Neural cell (in vitro differentiated cells): ENCODE results near the gene SH3BP5.

Source experiments
- CTCF ChIP-seq: fragments of 450-650 bp; IDR thresholded peaks from 2 replicates; pipeline ENCODE4 v1.5.1; 2014; ENCODE audit warnings: antibody characterized with exemption, mild to moderate bottlenecking, moderate library complexity; ENCODE audit not compliant: poor library complexity, severe bottlenecking
- MXI1 ChIP-seq: fragments of 450-650 bp; conservative IDR thresholded peaks from 2 replicates; pipeline ENCODE4 v1.6.1; 2014; ENCODE audit warnings: antibody characterized with exemption, mild to moderate bottlenecking; ENCODE audit not compliant: poor library complexity, severe bottlenecking

- TF ChIP-seq MXI1 = no peak
- no peak for TF ChIP-seq CTCF
These were observed 53.2 kb downstream of the SH3BP5 start for GRCh38 chr3:15279205-15279604.
